CD4-positive, alpha-beta T cell treated with Interleukin-2 at 100 ng/mL for 4 hours (primary cell): Measurements from ENCODE around the gene CDK16.
"Not testable (repeated sequence)": the region's sequence is repeated elsewhere in the genome, so short reads cannot be mapped to it uniquely, and the experiment has no call there.

Experiments
- DNase-seq: peaks from one replicate; pipeline ENCODE4 v3.0.0-alpha.2; 2020; ENCODE audit warnings: low spot score

Gene CDK16

GRCh38 chrX:47250017-47250347 lies 31.5 kb downstream of the CDK16 start:
- no peak for DNase-seq

- DNase-seq, result not testable (repeated sequence)
Measured at GRCh38 chrX:47257620-47258019, 39.1 kb downstream of the CDK16 start.

- DNase-seq, result no peak
Measured at GRCh38 chrX:47264483-47265173, 46.1 kb downstream of the CDK16 start.

GRCh38 chrX:47266643-47267042 lies 48.2 kb downstream of the CDK16 start:
- DNase-seq, result no peak

GRCh38 chrX:47272013-47272408 lies 53.5 kb downstream of the CDK16 start:
- DNase-seq, result no peak

GRCh38 chrX:47273011-47273730 lies 54.7 kb downstream of the CDK16 start:
- DNase-seq, result no peak

- DNase-seq, result no peak
Measured at GRCh38 chrX:47278691-47279090, 60.2 kb downstream of the CDK16 start.
